Measurements from ENCODE around the gene GPATCH8.
"Not testable (repeated sequence)": the region's sequence is repeated elsewhere in the genome, so short reads cannot be mapped to it uniquely, and the experiment has no call there.

The GPATCH8 gene

DNA sequence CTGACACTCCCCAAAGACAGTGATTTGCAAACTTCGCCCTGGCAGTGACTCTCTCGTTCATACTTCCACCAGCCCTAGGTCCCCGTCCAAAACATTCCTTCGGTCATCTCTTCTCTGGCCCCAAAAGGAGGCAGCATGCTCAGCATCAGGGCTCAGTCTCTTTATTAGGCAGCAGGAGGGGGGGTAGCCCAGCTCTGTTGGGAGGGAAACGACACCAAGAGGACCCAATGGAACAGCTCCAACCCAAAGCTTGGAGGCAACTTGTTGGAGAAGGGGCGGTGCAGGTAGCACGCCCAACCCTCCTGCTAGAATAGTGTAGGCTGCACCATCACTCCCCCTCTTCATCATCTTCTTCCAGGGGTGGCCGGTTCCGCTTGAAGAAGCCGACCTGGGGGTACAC, 131.2 kb downstream of the GPATCH8 start:
- no peaks in the 10 kb centered on the region for H3K27me3 ChIP-seq (ENCODE audit: control insufficient read depth, insufficient read depth, low read length)
- H3K27ac ChIP-seq (ENCODE audit: low read depth, low read length): no peak overlapping the region
- no peaks in the 10 kb centered on the region for H3K36me3 ChIP-seq (ENCODE audit: control insufficient read depth, insufficient read depth, low read length)
- no peak overlapping the region for H3K4me3 ChIP-seq (ENCODE audit: low read depth, low read length)
- peaks cover 9% of the 10 kb centered on the region; the same call in 1 of the 2 replicates for H3K4me1 ChIP-seq (ENCODE audit: control insufficient read depth, insufficient read depth, low read length)
- H3K9me3 ChIP-seq (ENCODE audit: control insufficient read depth, insufficient read depth, low read length): no peaks in the 10 kb centered on the region
- no peak overlapping the region for H3K9ac ChIP-seq (ENCODE audit: low read depth, low read length)

- not testable (repeated sequence) for H3K9me3 ChIP-seq (ENCODE audit: control insufficient read depth, insufficient read depth, low read length); H3K27ac ChIP-seq (ENCODE audit: low read depth, low read length); H3K36me3 ChIP-seq (ENCODE audit: control insufficient read depth, insufficient read depth, low read length); H3K4me3 ChIP-seq (ENCODE audit: low read depth, low read length); H3K9ac ChIP-seq (ENCODE audit: low read depth, low read length); H3K27me3 ChIP-seq (ENCODE audit: control insufficient read depth, insufficient read depth, low read length); H3K4me1 ChIP-seq (ENCODE audit: control insufficient read depth, insufficient read depth, low read length)
Measured at GRCh38 chr17:44369414-44370023, 133.7 kb downstream of the GPATCH8 start.

DNA sequence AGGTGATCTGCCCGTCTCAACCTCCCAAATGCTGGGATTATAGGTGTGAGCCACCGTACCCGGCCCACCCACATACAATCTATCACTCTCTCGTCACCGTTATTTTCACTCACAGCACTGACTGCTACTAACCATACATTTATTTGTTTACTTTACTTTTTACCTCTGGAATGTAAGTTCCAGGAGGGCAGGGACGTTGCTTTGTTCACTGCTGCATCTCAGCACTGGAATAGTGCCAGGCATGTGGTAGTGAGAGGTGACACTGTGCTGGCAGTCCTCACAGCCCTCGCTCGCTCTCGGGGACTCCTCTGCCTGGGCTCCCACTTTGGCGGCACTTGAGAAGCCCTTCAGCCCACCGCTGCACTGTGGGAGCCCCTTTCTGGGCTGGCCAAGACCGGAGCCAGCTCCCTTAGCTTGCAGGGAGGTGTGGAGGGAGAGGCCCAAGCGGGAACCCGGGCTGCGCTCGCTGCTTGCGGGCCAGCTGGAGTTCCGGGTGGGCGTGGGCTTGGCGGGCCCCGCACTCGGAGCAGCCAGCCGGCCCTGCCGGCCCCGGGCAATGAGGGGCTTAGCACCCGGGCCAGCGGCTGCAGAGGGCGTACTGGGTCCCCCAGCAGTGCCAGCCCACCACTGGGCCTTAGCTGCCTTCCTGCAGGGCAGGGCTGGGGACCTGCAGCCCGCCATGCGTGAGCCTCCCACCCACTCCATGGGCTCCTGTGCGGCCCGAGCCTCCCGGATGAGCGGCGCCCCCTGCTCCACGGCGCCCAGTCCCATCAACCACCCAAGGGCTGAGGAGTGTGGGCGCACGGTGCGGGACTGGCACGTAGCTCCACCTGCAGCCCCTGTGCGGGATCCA, 134.6 kb downstream of the GPATCH8 start:
- H3K36me3 ChIP-seq (ENCODE audit: control insufficient read depth, insufficient read depth, low read length); H3K27me3 ChIP-seq (ENCODE audit: control insufficient read depth, insufficient read depth, low read length); H3K4me1 ChIP-seq (ENCODE audit: control insufficient read depth, insufficient read depth, low read length); H3K27ac ChIP-seq (ENCODE audit: low read depth, low read length); H3K9ac ChIP-seq (ENCODE audit: low read depth, low read length); H3K9me3 ChIP-seq (ENCODE audit: control insufficient read depth, insufficient read depth, low read length); H3K4me3 ChIP-seq (ENCODE audit: low read depth, low read length): not testable (repeated sequence)

DNA sequence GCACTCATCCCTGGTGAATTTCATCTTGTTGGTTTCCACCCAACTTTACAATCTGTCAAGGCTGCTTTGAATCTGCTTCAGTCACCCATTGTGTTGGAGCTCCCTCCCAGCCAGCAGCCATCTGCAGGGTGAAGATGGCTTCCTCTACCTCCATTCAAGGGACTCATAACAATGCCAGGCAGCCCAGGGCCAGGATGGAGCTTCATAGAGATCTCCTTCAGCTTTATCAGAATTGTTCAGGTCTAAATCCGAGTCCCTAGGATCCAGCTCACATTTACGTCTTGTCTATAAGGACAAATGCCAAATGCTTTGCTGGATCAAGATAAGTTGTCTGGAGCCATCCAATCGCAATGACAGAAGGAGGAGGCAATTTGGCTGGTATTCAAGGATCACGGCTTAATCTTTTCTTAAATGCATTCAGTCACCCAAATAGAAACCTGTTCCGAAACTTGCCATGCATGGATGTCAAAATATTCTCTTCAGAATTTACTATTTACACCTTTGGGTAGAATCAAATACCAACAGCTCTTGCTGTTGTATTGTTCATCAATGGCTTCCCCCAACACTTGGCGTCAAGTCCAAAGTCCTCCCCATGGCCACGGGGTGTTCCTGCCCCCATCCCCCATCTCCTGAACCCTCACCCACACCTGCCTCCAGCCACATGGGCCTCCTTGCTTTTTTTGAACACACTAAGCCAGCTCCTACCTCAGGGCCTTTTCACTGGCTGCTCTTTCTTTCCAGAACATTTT, 135.8 kb downstream of the GPATCH8 start:
- no peaks in the 10 kb centered on the region for H3K36me3 ChIP-seq (ENCODE audit: control insufficient read depth, insufficient read depth, low read length)
- 0 out of 2 replicates have a peak, but pooled peaks cover under 1% of the 10 kb centered on the region for H3K4me1 ChIP-seq (ENCODE audit: control insufficient read depth, insufficient read depth, low read length)
- no peak overlapping the region for H3K9ac ChIP-seq (ENCODE audit: low read depth, low read length)
- no peaks in the 10 kb centered on the region; the same call in 1 of the 2 replicates for H3K27me3 ChIP-seq (ENCODE audit: control insufficient read depth, insufficient read depth, low read length)
- H3K9me3 ChIP-seq (ENCODE audit: control insufficient read depth, insufficient read depth, low read length): no peaks in the 10 kb centered on the region
- no peak overlapping the region for H3K4me3 ChIP-seq (ENCODE audit: low read depth, low read length)
- H3K27ac ChIP-seq (ENCODE audit: low read depth, low read length): no peak overlapping the region

DNA sequence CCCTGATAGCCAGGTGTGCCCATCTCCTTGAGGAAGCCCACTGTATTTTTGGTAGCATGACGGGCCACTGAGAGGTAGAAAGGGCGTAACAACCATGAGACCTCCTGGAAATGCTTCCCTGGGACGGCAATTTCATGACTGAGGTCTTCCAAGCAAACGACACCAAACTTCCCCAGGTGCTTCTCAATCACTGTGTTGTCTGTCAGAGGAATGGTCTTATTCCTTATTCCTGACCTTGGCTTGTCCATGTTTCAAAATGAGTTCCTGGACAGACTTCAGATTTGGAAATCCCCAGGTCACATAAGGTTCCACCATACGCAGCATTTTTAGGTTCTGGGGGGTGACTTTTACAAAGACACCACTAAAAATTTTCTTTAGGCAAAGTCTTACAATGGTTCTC, 138.2 kb downstream of the GPATCH8 start:
- H3K4me3 ChIP-seq (ENCODE audit: low read depth, low read length); H3K36me3 ChIP-seq (ENCODE audit: control insufficient read depth, insufficient read depth, low read length); H3K27me3 ChIP-seq (ENCODE audit: control insufficient read depth, insufficient read depth, low read length); H3K27ac ChIP-seq (ENCODE audit: low read depth, low read length); H3K9me3 ChIP-seq (ENCODE audit: control insufficient read depth, insufficient read depth, low read length); H3K9ac ChIP-seq (ENCODE audit: low read depth, low read length): not testable (repeated sequence)
- H3K4me1 ChIP-seq (ENCODE audit: control insufficient read depth, insufficient read depth, low read length): peaks cover 21% of the 10 kb centered on the region

DNA sequence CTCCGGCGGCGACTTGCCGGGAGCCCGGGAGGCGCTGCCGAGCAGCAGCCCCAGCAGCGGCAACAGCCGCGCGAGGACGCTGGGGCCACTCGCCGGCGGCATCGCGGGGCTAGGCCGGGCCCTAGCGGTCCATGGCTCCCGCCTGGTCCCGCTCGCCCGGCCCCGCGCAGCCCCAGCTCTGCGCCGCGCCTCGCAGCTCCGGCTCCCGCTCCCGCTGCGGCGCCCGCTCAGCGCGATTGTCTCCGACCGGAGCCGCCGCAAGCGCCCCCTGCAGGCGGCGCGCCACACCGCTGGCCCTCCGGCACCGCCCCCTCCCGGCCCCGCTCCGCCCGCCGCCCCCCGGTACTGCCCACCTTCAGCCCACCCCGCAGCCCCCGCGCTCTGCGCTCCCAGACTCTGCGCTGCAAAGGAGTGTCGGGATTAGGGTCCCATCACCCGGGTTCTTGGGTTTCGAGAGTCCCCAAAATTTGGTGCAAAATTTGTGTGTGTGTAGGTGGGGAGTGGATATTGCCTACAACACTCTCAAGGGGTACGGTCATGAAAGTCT, 139.5 kb downstream of the GPATCH8 start, which contains the start of gene FAM171A2:
FAM171A2 (minus strand) TSS at position 241 of the 547 bp plus-strand sequence; CDS start at position 102, 139 bp downstream.
- Histone ChIP-seq H3K27ac (ENCODE audit: low read depth, low read length) (peak within 1 kb of the TSS; percentile 35), H3K9ac (ENCODE audit: low read depth, low read length) (peak within 1 kb of the TSS; percentile 48; the same call in 1 of the 2 replicates), H3K36me3 (ENCODE audit: control insufficient read depth, insufficient read depth, low read length) (peaks cover 11% of the 10 kb centered on the region; the same call in 1 of the 2 replicates), H3K4me3 (ENCODE audit: low read depth, low read length) (peak within 1 kb of the TSS; percentile 79), H3K27me3 (ENCODE audit: control insufficient read depth, insufficient read depth, low read length) (no peaks in the 10 kb centered on the region; the same call in 1 of the 2 replicates), H3K9me3 (ENCODE audit: control insufficient read depth, insufficient read depth, low read length) (no peaks in the 10 kb centered on the region), H3K4me1 (ENCODE audit: control insufficient read depth, insufficient read depth, low read length) (peaks cover 21% of the 10 kb centered on the region)

DNA sequence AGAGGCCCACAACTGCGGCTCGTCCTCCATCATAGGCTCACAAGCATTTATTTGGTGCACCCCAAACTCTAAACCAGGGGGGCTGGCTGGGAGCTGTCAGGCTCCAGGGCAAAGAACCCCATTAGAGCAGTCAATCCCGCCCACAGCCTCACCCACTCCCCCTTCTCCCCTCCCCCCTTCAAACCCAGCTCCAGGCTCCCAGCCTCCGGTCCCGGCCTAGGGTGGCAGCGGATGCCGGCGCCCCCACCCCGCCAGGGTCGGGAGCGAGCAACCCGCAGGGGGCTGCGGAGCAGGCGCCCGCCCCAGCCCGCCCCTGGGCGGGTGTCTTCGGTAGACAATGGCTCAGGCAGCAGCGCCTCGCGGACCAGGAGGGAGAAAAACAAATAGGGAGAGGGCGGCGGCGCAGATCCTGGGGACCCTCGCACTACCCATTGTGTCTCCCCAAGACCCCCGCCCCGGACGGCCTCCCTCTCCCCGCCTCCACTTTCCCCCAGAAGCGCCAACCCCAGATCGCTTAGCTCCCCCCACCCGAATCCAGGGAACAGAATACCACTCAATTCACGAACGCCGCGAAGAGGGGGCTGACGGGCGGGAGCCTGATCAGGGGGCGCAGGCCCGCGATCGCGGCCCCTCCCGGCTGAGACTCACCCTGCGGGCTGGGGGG, 140.1 kb downstream of the GPATCH8 start:
- Histone ChIP-seq H3K9me3 (ENCODE audit: control insufficient read depth, insufficient read depth, low read length) (no peaks in the 10 kb centered on the region), H3K9ac (ENCODE audit: low read depth, low read length) (peak overlapping the region; percentile 48; the same call in 1 of the 2 replicates), H3K4me3 (ENCODE audit: low read depth, low read length) (peak overlapping the region; percentile 79), H3K36me3 (ENCODE audit: control insufficient read depth, insufficient read depth, low read length) (peaks cover 11% of the 10 kb centered on the region; the same call in 1 of the 2 replicates), H3K27me3 (ENCODE audit: control insufficient read depth, insufficient read depth, low read length) (no peaks in the 10 kb centered on the region; the same call in 1 of the 2 replicates), H3K4me1 (ENCODE audit: control insufficient read depth, insufficient read depth, low read length) (peaks cover 21% of the 10 kb centered on the region), H3K27ac (ENCODE audit: low read depth, low read length) (peak overlapping the region; percentile 35)

DNA sequence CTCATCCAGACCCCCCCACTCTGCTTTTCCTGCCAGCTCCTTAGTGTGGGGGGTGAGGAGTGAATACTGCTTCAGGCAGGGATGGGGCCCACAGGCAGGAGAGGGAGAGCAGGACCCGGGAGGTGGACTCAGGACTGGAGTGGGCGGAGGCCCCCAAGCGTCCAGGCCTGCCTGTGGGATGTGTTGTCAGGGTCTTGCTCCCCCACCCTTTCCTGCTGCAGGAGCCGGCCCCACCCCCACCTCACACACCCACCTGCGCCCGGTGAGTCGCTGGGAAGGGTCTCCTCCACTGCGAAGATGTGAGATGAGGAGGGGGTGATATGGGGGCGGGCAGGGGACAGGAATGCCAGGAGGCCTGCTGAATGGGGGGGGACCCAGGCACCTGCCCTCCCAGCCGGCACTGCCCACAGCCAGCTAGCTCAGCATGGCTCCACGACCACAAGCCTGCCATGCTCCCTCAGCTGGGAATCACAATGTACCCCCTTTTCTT, 140.7 kb downstream of the GPATCH8 start:
- no peak overlapping the region for H3K27ac ChIP-seq (ENCODE audit: low read depth, low read length)
- no peak overlapping the region for H3K9ac ChIP-seq (ENCODE audit: low read depth, low read length)
- H3K9me3 ChIP-seq (ENCODE audit: control insufficient read depth, insufficient read depth, low read length): no peaks in the 10 kb centered on the region

GRCh38 chr17:44361292-44362260, 141.6 kb downstream of the GPATCH8 start:
- no peak overlapping the region for H3K9ac ChIP-seq (ENCODE audit: low read depth, low read length)
- H3K27me3 ChIP-seq (ENCODE audit: control insufficient read depth, insufficient read depth, low read length): no peaks in the 10 kb centered on the region; the same call in 1 of the 2 replicates
- H3K4me1 ChIP-seq (ENCODE audit: control insufficient read depth, insufficient read depth, low read length): peaks cover 21% of the 10 kb centered on the region
- H3K9me3 ChIP-seq (ENCODE audit: control insufficient read depth, insufficient read depth, low read length): no peaks in the 10 kb centered on the region
- no peak overlapping the region for H3K27ac ChIP-seq (ENCODE audit: low read depth, low read length)
- H3K4me3 ChIP-seq (ENCODE audit: low read depth, low read length): peak overlapping the region; percentile 29
- H3K36me3 ChIP-seq (ENCODE audit: control insufficient read depth, insufficient read depth, low read length): peaks cover 11% of the 10 kb centered on the region; the same call in 1 of the 2 replicates

More for the DNA sequence above, 140.7 kb downstream of the GPATCH8 start:
- Histone ChIP-seq H3K4me3 (ENCODE audit: low read depth, low read length) (peak overlapping the region; percentile 79), H3K27me3 (ENCODE audit: control insufficient read depth, insufficient read depth, low read length) (no peaks in the 10 kb centered on the region; the same call in 1 of the 2 replicates), H3K4me1 (ENCODE audit: control insufficient read depth, insufficient read depth, low read length) (peaks cover 21% of the 10 kb centered on the region), H3K36me3 (ENCODE audit: control insufficient read depth, insufficient read depth, low read length) (peaks cover 11% of the 10 kb centered on the region; the same call in 1 of the 2 replicates)
